Hepatocyte (in vitro differentiated cells): ENCODE results near the gene ZNF579. TPM values are rescaled to one million over a fixed set of nuclear protein-coding genes. Genes with fewer than 3 reads are reported as not detected.

Source experiments
- DNase-seq: peaks from one replicate; pipeline ENCODE4 v3.0.0-alpha.2; 2016; ENCODE audit warnings: low spot score
- H2AFZ ChIP-seq: fragments of 200-600 bp; sonication (generic); 2 replicates; pipeline ENCODE4 v1.6.0; 2016; ENCODE audit warnings: antibody characterized with exemption, mild to moderate bottlenecking
- H3K27ac ChIP-seq: fragments of 200-600 bp; sonication (generic); 2 replicates; pipeline ENCODE4 v1.5.1; 2016; ENCODE audit warnings: mild to moderate bottlenecking
- H3K27me3 ChIP-seq: fragments of 200-600 bp; sonication (generic); 2 replicates; pipeline ENCODE4 v1.6.1; 2016
- H3K36me3 ChIP-seq: fragments of 200-600 bp; sonication (generic); replicated peaks from 2 replicates; pipeline ENCODE4 v1.5.1; 2016; ENCODE audit warnings: low read depth; ENCODE audit not compliant: insufficient read depth
- H3K4me1 ChIP-seq: fragments of 200-600 bp; sonication (generic); 2 replicates; pipeline ENCODE4 v1.5.1; 2016; ENCODE audit warnings: mild to moderate bottlenecking, moderate library complexity; ENCODE audit not compliant: insufficient read depth
- H3K4me2 ChIP-seq: fragments of 200-600 bp; sonication (generic); 2 replicates; pipeline ENCODE4 v1.6.0; 2016
- H3K4me3 ChIP-seq: fragments of 200-600 bp; sonication (generic); 2 replicates; pipeline ENCODE4 v1.5.1; 2016; ENCODE audit warnings: mild to moderate bottlenecking
- H3K79me2 ChIP-seq: fragments of 200-600 bp; sonication (generic); 2 replicates; pipeline ENCODE4 v1.6.0; 2017; ENCODE audit warnings: mild to moderate bottlenecking
- H3K9me2 ChIP-seq: fragments of 200-600 bp; sonication (generic); replicated peaks from 2 replicates; pipeline ENCODE4 v1.6.0; 2017; ENCODE audit warnings: mild to moderate bottlenecking; ENCODE audit not compliant: insufficient read depth
- H3K9me3 ChIP-seq: fragments of 200-600 bp; sonication (generic); 2 replicates; pipeline ENCODE4 v1.5.1; 2016; ENCODE audit warnings: low read depth, mild to moderate bottlenecking
- H4K20me1 ChIP-seq: fragments of 200-600 bp; sonication (generic); 2 replicates; pipeline ENCODE4 v1.6.0; 2016; ENCODE audit warnings: mild to moderate bottlenecking; ENCODE audit not compliant: insufficient read depth, poor library complexity, severe bottlenecking
- EZH2 ChIP-seq: fragments of 200-600 bp; sonication (generic); IDR thresholded peaks from 2 replicates; pipeline ENCODE4 v1.6.1; 2016; ENCODE audit warnings: antibody characterized with exemption, mild to moderate bottlenecking, borderline replicate concordance
- EZH2phosphoT487 ChIP-seq: fragments of 200-600 bp; sonication (generic); IDR thresholded peaks from one replicate; pipeline ENCODE4 v1.6.1; 2018; ENCODE audit warnings: antibody characterized with exemption, mild to moderate bottlenecking, low read depth, moderate library complexity; ENCODE audit not compliant: unreplicated experiment, severe bottlenecking
- WGBS: methylation state at CpG from one replicate; pipeline ENCODE4 v1.1.6; 2016; ENCODE audit warnings: low lambda C conversion rate; ENCODE audit errors: missing lambda C conversion rate; 5-methylcytosine and 5-hydroxymethylcytosine counted together
- polyA plus RNA-seq: library from polyadenylated mRNA; unstranded; fragments of >200 nt; fragmentation: Nextera tagmentation; extraction: Ambion mirVana; gene quantifications from 2 replicates; pipeline ENCODE4 v1.2.1, GENCODE V29; 2016
- total RNA-seq: library from RNA; depleted of rRNA; stranded (reverse); fragments of >200 nt; gene quantifications from 2 replicates; pipeline ENCODE4 v1.2.3, GENCODE V29; 2014
- TF ChIP-seq, protein P1 (sequence below): fragments of 200-600 bp; sonication (generic); IDR thresholded peaks from 2 replicates; pipeline ENCODE4 v1.5.1; 2016; ENCODE audit warnings: antibody characterized with exemption, mild to moderate bottlenecking; ENCODE audit not compliant: poor library complexity

The ZNF579 gene
- total and polyA plus RNA-seq, 2 experiments from 2014 or later, result 5.1 to 14.8 TPM

DNA sequence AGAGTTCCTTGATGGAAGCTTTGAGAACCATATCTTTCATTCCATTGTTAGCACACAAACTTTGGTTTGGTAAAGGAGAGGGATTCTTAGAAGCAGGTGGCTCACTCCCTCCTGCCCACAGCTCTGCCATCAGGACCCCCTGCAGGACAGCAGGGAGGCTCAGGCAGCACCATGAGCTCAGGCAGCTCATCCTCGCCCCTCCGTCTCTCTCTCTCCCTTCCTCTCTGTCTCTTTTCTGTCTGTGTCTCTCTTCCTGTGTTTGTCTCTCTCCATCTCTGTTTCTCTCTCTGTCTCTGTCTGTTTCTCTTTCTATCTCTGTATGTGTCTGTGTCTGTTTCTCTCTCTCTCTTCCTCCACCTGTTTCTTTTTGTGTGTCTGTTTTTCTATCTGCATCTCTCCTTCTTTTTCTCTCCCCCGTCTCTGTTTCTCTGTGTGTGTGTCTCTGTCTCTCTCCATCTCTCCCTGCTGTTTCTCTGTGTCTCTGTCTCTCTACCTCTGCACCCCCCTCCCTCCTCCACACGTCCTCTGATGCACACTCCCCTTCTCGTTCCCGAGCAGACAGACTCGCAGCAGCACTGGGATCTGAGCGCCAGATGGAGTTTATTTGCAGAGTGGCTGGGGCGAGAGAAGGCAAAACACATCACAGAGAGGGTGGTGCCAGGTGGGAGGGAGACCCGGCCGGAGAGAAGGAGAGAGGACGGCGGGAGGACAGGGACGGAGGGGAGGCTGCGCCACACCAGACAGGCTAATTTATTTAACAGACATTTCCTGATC is 52.4 kb downstream of the ZNF579 start:
- H3K4me2 ChIP-seq, result peak overlapping the region; percentile 20
- no peaks in the 10 kb centered on the region for H3K9me2 ChIP-seq
- WGBS, result 36% methylated on average over 14 of the region's 15 CpGs
- H3K27ac ChIP-seq, result no peak overlapping the region
- H3K27me3 ChIP-seq, result peaks cover 5% of the 10 kb centered on the region
- no peaks in the 10 kb centered on the region for H4K20me1 ChIP-seq
- no peaks in the 10 kb centered on the region for H3K79me2 ChIP-seq
- H3K36me3 ChIP-seq, result no peaks in the 10 kb centered on the region
- H3K9me3 ChIP-seq, result no peaks in the 10 kb centered on the region
- TF ChIP-seq EZH2phosphoT487 (no peak), EZH2 (no peak)
- TF ChIP-seq, protein P1, sequence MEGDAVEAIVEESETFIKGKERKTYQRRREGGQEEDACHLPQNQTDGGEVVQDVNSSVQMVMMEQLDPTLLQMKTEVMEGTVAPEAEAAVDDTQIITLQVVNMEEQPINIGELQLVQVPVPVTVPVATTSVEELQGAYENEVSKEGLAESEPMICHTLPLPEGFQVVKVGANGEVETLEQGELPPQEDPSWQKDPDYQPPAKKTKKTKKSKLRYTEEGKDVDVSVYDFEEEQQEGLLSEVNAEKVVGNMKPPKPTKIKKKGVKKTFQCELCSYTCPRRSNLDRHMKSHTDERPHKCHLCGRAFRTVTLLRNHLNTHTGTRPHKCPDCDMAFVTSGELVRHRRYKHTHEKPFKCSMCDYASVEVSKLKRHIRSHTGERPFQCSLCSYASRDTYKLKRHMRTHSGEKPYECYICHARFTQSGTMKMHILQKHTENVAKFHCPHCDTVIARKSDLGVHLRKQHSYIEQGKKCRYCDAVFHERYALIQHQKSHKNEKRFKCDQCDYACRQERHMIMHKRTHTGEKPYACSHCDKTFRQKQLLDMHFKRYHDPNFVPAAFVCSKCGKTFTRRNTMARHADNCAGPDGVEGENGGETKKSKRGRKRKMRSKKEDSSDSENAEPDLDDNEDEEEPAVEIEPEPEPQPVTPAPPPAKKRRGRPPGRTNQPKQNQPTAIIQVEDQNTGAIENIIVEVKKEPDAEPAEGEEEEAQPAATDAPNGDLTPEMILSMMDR, result peak; percentile 14
- H2AFZ ChIP-seq, result no peak overlapping the region
- peaks cover 9% of the 10 kb centered on the region for H3K4me1 ChIP-seq
- peak; percentile 37 for DNase-seq
- H3K4me3 ChIP-seq, result no peak overlapping the region

DNA sequence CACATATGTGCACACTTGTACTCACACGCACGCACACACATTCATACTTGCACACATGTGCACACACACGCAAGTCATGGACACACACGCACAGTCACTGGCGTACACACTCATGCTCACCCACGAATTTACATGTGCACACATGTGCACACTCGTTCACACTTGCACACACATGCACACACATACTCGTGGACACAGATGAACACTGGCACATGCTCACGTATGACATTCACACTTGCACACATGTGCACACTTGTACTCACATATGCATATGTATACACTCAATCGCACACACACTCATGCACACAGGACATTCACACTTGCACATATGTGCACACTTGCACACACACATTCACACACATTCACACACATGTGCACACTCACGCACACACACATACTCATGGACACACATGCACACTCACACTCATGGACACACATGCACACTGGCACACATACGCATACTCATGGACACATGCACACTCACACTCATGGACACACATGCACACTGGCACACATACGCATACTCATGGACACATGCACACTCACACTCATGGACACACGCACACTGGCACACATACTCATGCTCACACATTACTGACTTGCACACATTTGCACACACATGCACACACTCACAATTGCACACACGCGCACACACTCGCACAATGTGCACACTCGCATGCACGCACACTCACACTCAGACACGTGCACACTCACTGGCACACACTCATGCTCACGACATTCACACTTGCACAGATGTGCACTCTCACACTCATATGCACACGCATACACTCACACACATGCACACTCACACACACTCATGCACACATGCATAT is 53.2 kb downstream of the ZNF579 start:
- peaks cover 9% of the 10 kb centered on the region for H3K4me1 ChIP-seq
- H3K4me3 ChIP-seq, result no peak overlapping the region
- WGBS, result 87% methylated on average over 22 of the region's 22 CpGs
- no peak for DNase-seq
- no peaks in the 10 kb centered on the region for H4K20me1 ChIP-seq
- no peaks in the 10 kb centered on the region for H3K79me2 ChIP-seq
- no peaks in the 10 kb centered on the region for H3K9me3 ChIP-seq
- no peak overlapping the region for H3K27ac ChIP-seq
- H3K9me2 ChIP-seq, result no peaks in the 10 kb centered on the region
- H3K4me2 ChIP-seq, result no peak overlapping the region
- H3K27me3 ChIP-seq, result peaks cover 5% of the 10 kb centered on the region
- no peaks in the 10 kb centered on the region for H3K36me3 ChIP-seq
- TF ChIP-seq EZH2phosphoT487, result no peak
- TF ChIP-seq, protein P1, result no peak
- TF ChIP-seq EZH2, result no peak
- no peak overlapping the region for H2AFZ ChIP-seq

Other genes with a start within 250 kb of the ZNF579 start
- 13.6 and 22.8 TPM in 2 replicates for gene KMT5C, start 241.0 kb downstream of the ZNF579 start, total RNA-seq
- gene KMT5C, start 241.0 kb downstream of the ZNF579 start, polyA plus RNA-seq, result 23.6 and 38.0 TPM in 2 replicates
- 0.20 and 0.50 TPM in 2 replicates for gene COX6B2, start 226.1 kb downstream of the ZNF579 start, total RNA-seq
- 4.5 and 7.8 TPM in 2 replicates for gene COX6B2, start 226.1 kb downstream of the ZNF579 start, polyA plus RNA-seq
- not detected in 2 replicates for gene GARIN5B, start 217.6 kb downstream of the ZNF579 start, total RNA-seq
- 0.18 TPM in 1 of 2 replicates, not detected in the other for gene GARIN5B, start 217.6 kb downstream of the ZNF579 start, polyA plus RNA-seq
- 1.4 and 4.4 TPM in 2 replicates for gene IL11, start 210.4 kb downstream of the ZNF579 start, total RNA-seq
- 6.6 and 8.5 TPM in 2 replicates for gene IL11, start 210.4 kb downstream of the ZNF579 start, polyA plus RNA-seq
- gene TMEM190, start 204.0 kb downstream of the ZNF579 start, total RNA-seq, result not detected in 2 replicates
- gene TMEM190, start 204.0 kb downstream of the ZNF579 start, polyA plus RNA-seq, result 6.6 and 13.0 TPM in 2 replicates
- 1.8 and 9.1 TPM in 2 replicates for gene TMEM238, start 196.6 kb downstream of the ZNF579 start, total RNA-seq
- gene TMEM238, start 196.6 kb downstream of the ZNF579 start, polyA plus RNA-seq, result 29.6 and 39.2 TPM in 2 replicates
- 604 and 984 TPM in 2 replicates for gene RPL28, start 194.9 kb downstream of the ZNF579 start, total RNA-seq
- gene RPL28, start 194.9 kb downstream of the ZNF579 start, polyA plus RNA-seq, result 410 and 437 TPM in 2 replicates
- 18.5 and 20.4 TPM in 2 replicates for gene UBE2S, start 173.1 kb downstream of the ZNF579 start, total RNA-seq
- gene UBE2S, start 173.1 kb downstream of the ZNF579 start, polyA plus RNA-seq, result 105 and 116 TPM in 2 replicates
- not detected in 2 replicates for gene SHISA7, start 137.5 kb downstream of the ZNF579 start, total RNA-seq
- not detected in 2 replicates for gene SHISA7, start 137.5 kb downstream of the ZNF579 start, polyA plus RNA-seq
- 79.3 and 90.4 TPM in 2 replicates for gene ISOC2, start 119.2 kb downstream of the ZNF579 start, total RNA-seq
- 64.2 and 72.2 TPM in 2 replicates for gene ISOC2, start 119.2 kb downstream of the ZNF579 start, polyA plus RNA-seq
- gene C19orf85, start 116.1 kb downstream of the ZNF579 start, total RNA-seq, result not detected in 2 replicates
- not detected in 2 replicates for gene C19orf85, start 116.1 kb downstream of the ZNF579 start, polyA plus RNA-seq
- gene ZNF628, start 104.2 kb downstream of the ZNF579 start, total RNA-seq, result 2.2 and 4.7 TPM in 2 replicates
- gene ZNF628, start 104.2 kb downstream of the ZNF579 start, polyA plus RNA-seq, result 1.0 and 1.2 TPM in 2 replicates
- 14.0 and 22.3 TPM in 2 replicates for gene NAT14, start 95.7 kb downstream of the ZNF579 start, total RNA-seq
- gene NAT14, start 95.7 kb downstream of the ZNF579 start, polyA plus RNA-seq, result 40.3 and 43.6 TPM in 2 replicates
- gene SSC5D, start 92.4 kb downstream of the ZNF579 start, total RNA-seq, result 0.04 and 0.80 TPM in 2 replicates
- gene SSC5D, start 92.4 kb downstream of the ZNF579 start, polyA plus RNA-seq, result 3.2 and 5.1 TPM in 2 replicates
- gene SBK2, start 43.7 kb downstream of the ZNF579 start, total RNA-seq, result 0.28 and 0.30 TPM in 2 replicates
- 0.33 and 0.51 TPM in 2 replicates for gene SBK2, start 43.7 kb downstream of the ZNF579 start, polyA plus RNA-seq
- 0.57 TPM in 1 of 2 replicates, not detected in the other for gene SBK3, start 35.3 kb downstream of the ZNF579 start, total RNA-seq
- 0.92 TPM in 1 of 2 replicates, not detected in the other for gene SBK3, start 35.3 kb downstream of the ZNF579 start, polyA plus RNA-seq
- gene FIZ1, start 18.7 kb upstream of the ZNF579 start, total RNA-seq, result 3.8 and 5.6 TPM in 2 replicates
- 14.0 and 16.4 TPM in 2 replicates for gene FIZ1, start 18.7 kb upstream of the ZNF579 start, polyA plus RNA-seq
- 8.4 and 12.4 TPM in 2 replicates for gene ZNF524, start 19.4 kb upstream of the ZNF579 start, total RNA-seq
- 18.5 and 19.5 TPM in 2 replicates for gene ZNF524, start 19.4 kb upstream of the ZNF579 start, polyA plus RNA-seq
- 3.0 and 3.1 TPM in 2 replicates for gene ZNF865, start 24.8 kb upstream of the ZNF579 start, total RNA-seq
- gene ZNF865, start 24.8 kb upstream of the ZNF579 start, polyA plus RNA-seq, result 1.7 and 2.2 TPM in 2 replicates
- 6.7 and 7.2 TPM in 2 replicates for gene ZNF784, start 43.7 kb upstream of the ZNF579 start, total RNA-seq
- 5.5 and 10.0 TPM in 2 replicates for gene ZNF784, start 43.7 kb upstream of the ZNF579 start, polyA plus RNA-seq
- gene ZNF580, start 60.2 kb upstream of the ZNF579 start, total RNA-seq, result 6.1 and 10.1 TPM in 2 replicates
- gene ZNF580, start 60.2 kb upstream of the ZNF579 start, polyA plus RNA-seq, result 53.8 and 71.5 TPM in 2 replicates
- 12.2 and 17.3 TPM in 2 replicates for gene ZNF581, start 62.8 kb upstream of the ZNF579 start, total RNA-seq
- 14.2 and 22.5 TPM in 2 replicates for gene ZNF581, start 62.8 kb upstream of the ZNF579 start, polyA plus RNA-seq
- 13.0 and 18.3 TPM in 2 replicates for gene CCDC106, start 67.4 kb upstream of the ZNF579 start, total RNA-seq
- gene CCDC106, start 67.4 kb upstream of the ZNF579 start, polyA plus RNA-seq, result 30.5 and 31.7 TPM in 2 replicates
- gene U2AF2, start 74.2 kb upstream of the ZNF579 start, total RNA-seq, result 94.6 and 99.6 TPM in 2 replicates
- gene U2AF2, start 74.2 kb upstream of the ZNF579 start, polyA plus RNA-seq, result 16.1 and 18.0 TPM in 2 replicates
- gene EPN1, start 94.4 kb upstream of the ZNF579 start, total RNA-seq, result 40.2 and 74.8 TPM in 2 replicates
- 154 and 165 TPM in 2 replicates for gene EPN1, start 94.4 kb upstream of the ZNF579 start, polyA plus RNA-seq
- not detected in 2 replicates for gene NLRP9, start 157.6 kb upstream of the ZNF579 start, total RNA-seq
- gene NLRP9, start 157.6 kb upstream of the ZNF579 start, polyA plus RNA-seq, result not detected in 2 replicates
- not detected in 2 replicates for gene RFPL4A, start 178.2 kb upstream of the ZNF579 start, total RNA-seq
- not detected in 2 replicates for gene RFPL4A, start 178.2 kb upstream of the ZNF579 start, polyA plus RNA-seq
- not detected in 2 replicates for gene RFPL4AL1, start 188.3 kb upstream of the ZNF579 start, total RNA-seq
- not detected in 2 replicates for gene RFPL4AL1, start 188.3 kb upstream of the ZNF579 start, polyA plus RNA-seq